HK-2 (cell line): ENCODE measurements around the gene SLC9A9.

Source experiments
- DNase-seq: peaks from one replicate; pipeline ENCODE4 v3.0.0-alpha.2; 2018; ENCODE audit not compliant: unreplicated experiment

SLC9A9 gene

GRCh38 chr3:143218166-143218835 lies 630.0 kb downstream of the SLC9A9 start:
- DNase-seq: no peak

DNA sequence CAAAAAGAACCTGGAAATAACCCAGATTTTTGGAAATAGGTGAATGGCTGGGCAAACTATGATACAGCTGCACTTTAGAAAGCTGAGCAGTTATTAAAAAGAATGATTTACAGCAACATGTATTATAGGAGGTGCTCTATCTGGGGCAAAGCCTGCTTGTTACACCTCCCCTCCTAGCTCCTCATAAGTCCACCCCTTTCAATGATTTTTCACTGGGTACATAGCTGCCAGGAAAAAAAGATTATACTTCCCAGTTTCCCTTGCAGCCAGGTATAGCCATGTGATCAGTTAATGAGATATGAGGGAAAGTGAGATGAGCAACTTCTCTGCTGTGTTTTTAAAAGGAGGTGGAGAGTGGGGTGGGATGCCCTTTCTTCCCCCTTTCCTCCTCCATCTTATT lies 631.0 kb downstream of the SLC9A9 start:
- DNase-seq: no peak

GRCh38 chr3:143216709-143217182 lies 631.5 kb downstream of the SLC9A9 start:
- no peak for DNase-seq
